Heart left ventricle (tissue), 16 donors: ENCODE results near the gene F11. TPM values are rescaled to one million over a fixed set of nuclear protein-coding genes. Genes with fewer than 3 reads are reported as not detected.

Source experiments
- ATAC-seq, 4 donors: fragments of 200-7000 bp; cut with Tn5 transposase; one replicate each; pipeline ENCODE4 v1.9.1; 2020 to 2022; ENCODE audit warnings: moderate library complexity in 4 of 4, mild to moderate bottlenecking in 3 of 4, moderate number of reproducible peaks in 1 of 4
- DNase-seq, 5 donors: peaks; one replicate each; pipeline ENCODE4 v3.0.0-alpha.2; 2020
- H3K27ac ChIP-seq, 12 donors: fragments of 200-600 bp; sonication (generic) in 4 of 12; one replicate each; pipeline versions ENCODE4 v1.5.0 to v1.8.0; 2016 to 2022; ENCODE audit warnings: mild to moderate bottlenecking in 2 of 12
- H3K27me3 ChIP-seq, 9 donors: fragments of 200-600 bp; sonication (generic) in 2 of 9; one replicate each; pipeline versions ENCODE4 v1.5.1 to v1.8.0; 2016 to 2022; ENCODE audit warnings: mild to moderate bottlenecking in 3 of 9
- H3K36me3 ChIP-seq, 9 donors: fragments of 200-600 bp; sonication (generic) in 2 of 9; one replicate each; pipeline versions ENCODE4 v1.5.0 to v1.8.0; 2018 to 2022; ENCODE audit warnings: mild to moderate bottlenecking in 2 of 9
- H3K4me1 ChIP-seq, 12 donors: fragments of 200-600 bp; sonication (generic) in 4 of 12; one replicate each; pipeline versions ENCODE4 v1.5.0 to v1.8.0; 2016 to 2022; ENCODE audit warnings: mild to moderate bottlenecking in 3 of 12
- H3K4me3 ChIP-seq, 12 donors: fragments of 200-600 bp; sonication (generic) in 4 of 12; one replicate each; pipeline versions ENCODE4 v1.5.0 to v1.8.0; 2017 to 2022; ENCODE audit warnings: mild to moderate bottlenecking in 9 of 12, moderate library complexity in 4 of 12
- H3K9me3 ChIP-seq, 12 donors: fragments of 200-600 bp; sonication (generic) in 4 of 12; one replicate each; pipeline versions ENCODE4 v1.5.0 to v1.8.0; 2016 to 2022; ENCODE audit warnings: mild to moderate bottlenecking in 1 of 12
- POLR2A ChIP-seq, 2 donors: fragments of 450-650 bp; IDR thresholded peaks; one replicate each; pipeline ENCODE4 v1.6.1; 2017; ENCODE audit warnings: antibody characterized with exemption in 2 of 2, mild to moderate bottlenecking in 2 of 2, moderate library complexity in 2 of 2
- WGBS, 4 donors: extraction: QIAGEN DNeasy Blood & Tissue Kit in 2 of 4; methylation state at CpG; one replicate each; pipeline versions ENCODE4 v1.1.5 to v1.1.7; 2013 to 2018; 5-methylcytosine and 5-hydroxymethylcytosine counted together
- intact Hi-C, 10 donors: fragments of 100-400 bp; cut with DNase I; formaldehyde crosslinking; loops; one replicate each; pipeline versions ENCODE4 v1.11.1 to v1.14.2; 2022
- polyA plus RNA-seq, 2 donors: library from polyadenylated mRNA; stranded (reverse); fragments of 200-250 nt; gene quantifications; one replicate each; pipeline ENCODE4 v1.2.3, GENCODE V29; 2013
- total RNA-seq, 9 donors: library from RNA; depleted of rRNA in 2 of 9; stranded (reverse); fragments of >200 nt in 2 of 9; fragmentation: NEBNext Ultra II Directional in 3 of 9; extraction: Animal tissue kit (Norgen Biotek cat#: 25700) in 3 of 9; gene quantifications; one replicate each; pipeline versions ENCODE4 v1.1.0 to v1.2.4, GENCODE V29; 2016 to 2023
- TF ChIP-seq, protein P1 (sequence below), 12 donors: fragments of 200-600 bp; sonication (generic) in 4 of 12; IDR thresholded peaks; one replicate each; pipeline versions ENCODE4 v1.5.0 to v1.8.0; 2018 to 2022; ENCODE audit warnings: antibody characterized with exemption in 12 of 12, mild to moderate bottlenecking in 5 of 12
- donor health status: ischemic (EF 13 %, LVEDD 7.1; RV severe dilation, severe dysfunction).
- donor health status: healthy with polysubstance abuse.
- donor health status: DM: no; HTN: yes; CAD: no.
- donor health status: DM: no; HTN: no; CAD: no.
- donor health status: ischemic (EF 25% LVEDD 6.9; RV normal size, moderate dysfunction).
- donor health status: ischemic (EF 25% LVEDD 5.7; RV mildly dilated, moderate dysfunction).
- donor health status: healthy.
- donor health status: DM: yes; HTN: yes; CAD: no.
- donor health status: ischemic (EF 35%, LVEDD 5.7; RV mildly dilated, moderate dysfunction).
- donor health status: nonischemic (EF 11% LVEDD 7.7; RV severe dilation, severe dysfunction).
- donor health status: DM: yes; HTN: yes; CAD: no.
- donor health status: PGD.
- donor health status: ischemic (EF 29% LVEDD 5.4; RV normal size, mild dysfunction).
- donor health status: nonischemic (EF 23%, LVEDD 6.1; RV moderate dilation, normal function).

F11 gene
- total and polyA plus RNA-seq, 11 donors: not detected

DNA sequence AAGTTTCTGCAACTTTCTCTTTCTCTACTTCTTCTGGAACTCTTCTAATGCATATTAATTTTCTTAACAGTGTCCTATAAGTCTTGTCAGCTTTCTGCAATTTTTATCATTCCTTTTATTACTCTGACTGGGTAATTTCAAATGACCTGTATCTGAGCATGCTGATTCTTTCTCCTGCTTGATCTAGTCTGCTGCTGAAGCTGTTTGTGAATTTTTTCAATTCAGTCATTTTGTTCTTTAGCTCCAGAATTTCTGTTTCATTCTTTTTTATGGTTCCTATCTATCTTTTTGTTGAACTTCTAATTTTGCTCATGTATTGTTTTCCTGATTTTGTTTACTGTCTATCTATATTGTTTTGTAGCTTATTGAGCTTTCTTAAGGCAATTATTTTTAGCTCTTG is 40.1 kb upstream of the F11 start:
- H3K27ac ChIP-seq: no peak overlapping the region
- no peak for TF ChIP-seq POLR2A (IDR thresholded peaks at IDR 0.05)
- TF ChIP-seq, protein P1, sequence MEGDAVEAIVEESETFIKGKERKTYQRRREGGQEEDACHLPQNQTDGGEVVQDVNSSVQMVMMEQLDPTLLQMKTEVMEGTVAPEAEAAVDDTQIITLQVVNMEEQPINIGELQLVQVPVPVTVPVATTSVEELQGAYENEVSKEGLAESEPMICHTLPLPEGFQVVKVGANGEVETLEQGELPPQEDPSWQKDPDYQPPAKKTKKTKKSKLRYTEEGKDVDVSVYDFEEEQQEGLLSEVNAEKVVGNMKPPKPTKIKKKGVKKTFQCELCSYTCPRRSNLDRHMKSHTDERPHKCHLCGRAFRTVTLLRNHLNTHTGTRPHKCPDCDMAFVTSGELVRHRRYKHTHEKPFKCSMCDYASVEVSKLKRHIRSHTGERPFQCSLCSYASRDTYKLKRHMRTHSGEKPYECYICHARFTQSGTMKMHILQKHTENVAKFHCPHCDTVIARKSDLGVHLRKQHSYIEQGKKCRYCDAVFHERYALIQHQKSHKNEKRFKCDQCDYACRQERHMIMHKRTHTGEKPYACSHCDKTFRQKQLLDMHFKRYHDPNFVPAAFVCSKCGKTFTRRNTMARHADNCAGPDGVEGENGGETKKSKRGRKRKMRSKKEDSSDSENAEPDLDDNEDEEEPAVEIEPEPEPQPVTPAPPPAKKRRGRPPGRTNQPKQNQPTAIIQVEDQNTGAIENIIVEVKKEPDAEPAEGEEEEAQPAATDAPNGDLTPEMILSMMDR (IDR thresholded peaks at IDR 0.05): no peak
- peaks cover 0 to 14% (median 0%) of the 10 kb centered on the region in 12 donors for H3K4me1 ChIP-seq
- H3K36me3 ChIP-seq: no peaks in the 10 kb centered on the region
- no peaks in the 10 kb centered on the region for H3K27me3 ChIP-seq
- DNase-seq: no peak
- no peak overlapping the region for H3K4me3 ChIP-seq
- ATAC-seq: no peak
- intact Hi-C loops: no loop called here
- H3K9me3 ChIP-seq: peaks cover 0 to 19% (median 1%) of the 10 kb centered on the region in 12 donors

DNA sequence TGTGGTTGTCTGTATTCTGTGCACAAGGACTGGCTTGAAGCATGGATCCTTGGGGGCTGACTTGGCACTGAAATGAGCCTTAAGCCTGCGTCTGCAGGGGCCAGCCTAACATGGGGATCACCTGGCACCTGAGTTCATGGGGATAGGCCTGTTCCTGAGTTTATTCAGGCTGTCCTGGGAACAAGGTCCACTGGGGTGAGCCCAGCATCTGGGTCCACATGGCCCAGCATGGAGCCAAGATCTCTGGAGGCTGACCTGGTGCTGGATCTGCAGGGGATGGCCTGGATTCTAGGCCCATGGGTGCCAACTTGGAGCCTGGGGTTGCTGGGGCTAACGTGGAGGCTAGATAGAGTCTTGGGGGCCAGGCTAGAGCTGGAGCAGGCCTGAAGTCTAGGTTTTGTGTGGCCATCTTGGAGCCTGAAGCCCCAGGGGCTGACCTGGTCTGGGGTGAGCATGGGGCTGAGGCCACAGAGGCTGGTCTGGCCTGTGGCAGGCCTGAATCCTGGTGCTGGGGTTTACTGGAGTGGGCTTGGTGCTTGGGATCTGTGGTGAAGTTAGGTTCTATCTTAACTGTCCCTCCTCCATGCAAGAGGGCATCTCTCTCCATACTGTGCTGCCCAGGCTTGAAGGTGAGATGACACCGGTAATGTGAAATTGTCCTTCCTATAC is 39.3 kb upstream of the F11 start:
- no peak overlapping the region for H3K27ac ChIP-seq
- no peaks in the 10 kb centered on the region for H3K36me3 ChIP-seq
- DNase-seq (no peak), ATAC-seq (no peak)
- peaks cover 0 to 14% (median 0%) of the 10 kb centered on the region in 12 donors for H3K4me1 ChIP-seq
- intact Hi-C loops: no loop called here
- 93 to 100% (median 95%) methylated on average over 3 of the region's 3 CpGs for WGBS, 4 donors
- H3K4me3 ChIP-seq: no peak overlapping the region
- peaks cover 0 to 19% (median 1%) of the 10 kb centered on the region in 12 donors for H3K9me3 ChIP-seq
- H3K27me3 ChIP-seq: no peaks in the 10 kb centered on the region
- TF ChIP-seq POLR2A (IDR thresholded peaks at IDR 0.05): no peak
- TF ChIP-seq, protein P1 (IDR thresholded peaks at IDR 0.05): no peak

DNA sequence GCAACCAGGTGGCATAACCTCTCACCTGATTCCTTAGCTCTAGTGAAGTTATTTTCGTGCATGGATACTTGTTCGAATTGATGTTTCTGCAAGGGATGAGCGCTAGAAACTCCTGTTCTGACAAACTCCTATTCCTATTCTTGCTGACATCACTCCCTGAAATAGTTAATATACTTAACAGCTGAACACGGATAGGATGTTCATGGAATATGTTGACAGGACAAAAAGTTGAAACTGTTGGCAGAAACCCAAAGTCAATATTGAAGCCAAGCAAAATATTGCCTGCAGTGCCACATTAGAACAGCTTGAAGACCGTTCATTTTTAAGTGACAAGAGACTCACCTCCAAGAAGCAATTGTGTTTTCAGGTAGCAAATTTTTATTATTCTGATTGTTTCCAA is 38.8 kb upstream of the F11 start, which contains the start of gene KLKB1:
Gene KLKB1, plus strand, starts transcription at position 287 of the 400 bp plus-strand sequence. CDS start 689 bp downstream, outside the sequence.
- Histone ChIP-seq H3K4me1 (peaks cover 0 to 14% (median 0%) of the 10 kb centered on the region in 12 donors), H3K36me3 (no peaks in the 10 kb centered on the region), H3K27me3 (no peaks in the 10 kb centered on the region), H3K9me3 (peaks cover 0 to 19% (median 1%) of the 10 kb centered on the region in 12 donors), H3K4me3 (peak within 1 kb of the TSS in 8 of 12 donors; percentile 1 to 50 (median 17)), H3K27ac (peak within 1 kb of the TSS in 1 of 12 donors; percentile 5)
- 43 to 55% (median 50%) methylated on average over 5 of the region's 5 CpGs for WGBS, 4 donors
- TF ChIP-seq POLR2A (IDR thresholded peaks at IDR 0.05): no peak
- TF ChIP-seq, protein P1 (IDR thresholded peaks at IDR 0.05): no peak
- DNase-seq (no peak), ATAC-seq (no peak)
- intact Hi-C loops: no loop called here

DNA sequence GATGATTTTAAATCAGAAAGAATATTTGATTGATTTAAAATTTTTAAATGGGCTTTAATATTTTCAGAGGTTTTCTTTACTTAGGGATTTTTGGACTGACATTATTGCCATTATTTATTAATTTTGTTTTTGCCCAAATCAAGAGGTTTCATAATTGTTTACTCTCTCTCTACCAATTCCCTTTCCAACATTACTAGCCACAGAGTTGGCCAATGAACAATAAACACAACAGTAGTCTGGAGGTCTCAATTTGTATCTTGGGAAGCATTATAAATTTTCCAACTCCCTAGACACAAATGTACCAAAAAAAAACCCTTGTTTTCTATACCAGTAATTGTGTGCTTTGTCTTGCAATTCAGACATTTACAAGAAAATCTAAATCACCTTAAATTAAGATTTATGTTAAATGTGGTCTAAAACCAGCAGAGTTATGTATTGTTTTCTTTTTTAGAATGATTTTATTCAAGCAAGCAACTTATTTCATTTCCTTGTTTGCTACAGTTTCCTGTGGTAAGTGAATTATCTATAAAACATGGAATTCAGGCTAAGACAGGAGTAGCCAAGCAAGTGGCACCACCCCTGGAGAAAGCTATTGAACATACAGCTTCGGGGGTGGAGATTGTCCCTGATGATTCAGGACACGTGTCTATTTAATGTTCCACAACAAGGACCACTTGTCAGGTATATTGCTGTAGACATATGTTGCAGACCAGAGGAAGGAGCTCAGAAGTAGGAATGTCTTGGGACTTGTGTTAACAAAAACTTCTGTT is 38.1 kb upstream of the F11 start:
- 27 to 43% (median 30%) methylated on average over 2 of the region's 2 CpGs for WGBS, 4 donors
- Histone ChIP-seq H3K4me1 (peaks cover 0 to 14% (median 0%) of the 10 kb centered on the region in 12 donors), H3K27ac (peak overlapping the region in 1 of 12 donors; percentile 5), H3K27me3 (no peaks in the 10 kb centered on the region), H3K36me3 (no peaks in the 10 kb centered on the region), H3K9me3 (peaks cover 0 to 19% (median 1%) of the 10 kb centered on the region in 12 donors), H3K4me3 (peak overlapping the region in 8 of 12 donors; percentile 1 to 50 (median 17))
- TF ChIP-seq, protein P1 (IDR thresholded peaks at IDR 0.05): no peak
- no peak for TF ChIP-seq POLR2A (IDR thresholded peaks at IDR 0.05)
- DNase-seq (no peak), ATAC-seq (no peak)
- intact Hi-C loops: no loop called here
